Measurements from ENCODE around the gene SCRN2.

Gene SCRN2

DNA sequence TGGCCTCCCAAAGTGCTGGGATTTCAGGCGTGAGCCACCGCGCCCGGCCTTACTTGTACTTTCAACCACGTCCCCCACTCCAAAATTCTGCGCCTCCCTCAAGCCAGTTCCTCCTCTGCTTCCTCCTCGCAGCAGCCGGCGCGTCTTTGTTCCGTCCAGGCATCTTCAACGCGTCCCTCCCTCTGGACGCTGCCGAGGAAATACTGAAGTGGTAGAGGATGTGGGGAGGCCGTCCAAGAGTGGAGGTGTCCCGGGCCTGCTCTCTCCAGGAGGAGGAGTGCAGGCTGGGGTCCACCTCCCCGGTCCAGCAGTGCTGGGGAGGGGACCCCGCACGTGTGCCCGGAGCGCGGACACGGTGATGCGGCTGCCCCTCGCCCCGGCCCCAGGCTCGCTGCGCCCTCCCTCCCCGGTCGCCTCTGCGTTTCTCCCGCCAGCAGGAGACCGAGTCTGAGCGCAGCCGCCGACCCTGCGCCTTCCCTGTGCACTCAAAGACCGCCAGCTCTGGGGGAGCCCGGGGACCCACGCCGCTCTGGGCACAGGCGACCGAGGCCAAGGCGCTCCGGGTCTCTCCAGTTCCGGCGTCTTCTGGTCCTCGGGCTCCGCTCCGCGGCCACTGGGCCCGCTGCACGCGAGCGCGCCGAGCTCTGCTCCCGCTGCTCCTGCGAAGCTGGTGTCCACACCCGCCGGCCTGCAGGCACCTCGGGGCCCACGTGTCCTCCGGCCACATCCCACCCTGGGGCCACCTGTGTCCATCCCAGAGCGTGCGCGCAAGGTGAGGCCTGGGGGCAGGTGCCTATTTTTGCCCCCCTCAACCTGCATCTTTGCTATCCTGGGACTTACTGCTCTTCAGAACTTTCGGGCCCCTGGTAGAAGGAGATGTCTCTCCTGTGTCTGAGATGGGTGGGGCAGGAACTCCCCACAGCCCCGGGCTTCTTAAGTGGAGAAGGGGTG, 51.2 kb downstream of the SCRN2 start:
- TF ChIP-seq, protein P1, sequence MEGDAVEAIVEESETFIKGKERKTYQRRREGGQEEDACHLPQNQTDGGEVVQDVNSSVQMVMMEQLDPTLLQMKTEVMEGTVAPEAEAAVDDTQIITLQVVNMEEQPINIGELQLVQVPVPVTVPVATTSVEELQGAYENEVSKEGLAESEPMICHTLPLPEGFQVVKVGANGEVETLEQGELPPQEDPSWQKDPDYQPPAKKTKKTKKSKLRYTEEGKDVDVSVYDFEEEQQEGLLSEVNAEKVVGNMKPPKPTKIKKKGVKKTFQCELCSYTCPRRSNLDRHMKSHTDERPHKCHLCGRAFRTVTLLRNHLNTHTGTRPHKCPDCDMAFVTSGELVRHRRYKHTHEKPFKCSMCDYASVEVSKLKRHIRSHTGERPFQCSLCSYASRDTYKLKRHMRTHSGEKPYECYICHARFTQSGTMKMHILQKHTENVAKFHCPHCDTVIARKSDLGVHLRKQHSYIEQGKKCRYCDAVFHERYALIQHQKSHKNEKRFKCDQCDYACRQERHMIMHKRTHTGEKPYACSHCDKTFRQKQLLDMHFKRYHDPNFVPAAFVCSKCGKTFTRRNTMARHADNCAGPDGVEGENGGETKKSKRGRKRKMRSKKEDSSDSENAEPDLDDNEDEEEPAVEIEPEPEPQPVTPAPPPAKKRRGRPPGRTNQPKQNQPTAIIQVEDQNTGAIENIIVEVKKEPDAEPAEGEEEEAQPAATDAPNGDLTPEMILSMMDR (IDR thresholded peaks at IDR 0.05), result peak; percentile 64
